CD1c-positive myeloid dendritic cell (primary cell): ENCODE measurements around the gene LIME1.

Experiments
- DNase-seq: peaks from one replicate; pipeline ENCODE4 v3.0.0-alpha.2; 2016; ENCODE audit errors: extremely low spot score

Gene LIME1, protein sequence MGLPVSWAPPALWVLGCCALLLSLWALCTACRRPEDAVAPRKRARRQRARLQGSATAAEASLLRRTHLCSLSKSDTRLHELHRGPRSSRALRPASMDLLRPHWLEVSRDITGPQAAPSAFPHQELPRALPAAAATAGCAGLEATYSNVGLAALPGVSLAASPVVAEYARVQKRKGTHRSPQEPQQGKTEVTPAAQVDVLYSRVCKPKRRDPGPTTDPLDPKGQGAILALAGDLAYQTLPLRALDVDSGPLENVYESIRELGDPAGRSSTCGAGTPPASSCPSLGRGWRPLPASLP

DNA sequence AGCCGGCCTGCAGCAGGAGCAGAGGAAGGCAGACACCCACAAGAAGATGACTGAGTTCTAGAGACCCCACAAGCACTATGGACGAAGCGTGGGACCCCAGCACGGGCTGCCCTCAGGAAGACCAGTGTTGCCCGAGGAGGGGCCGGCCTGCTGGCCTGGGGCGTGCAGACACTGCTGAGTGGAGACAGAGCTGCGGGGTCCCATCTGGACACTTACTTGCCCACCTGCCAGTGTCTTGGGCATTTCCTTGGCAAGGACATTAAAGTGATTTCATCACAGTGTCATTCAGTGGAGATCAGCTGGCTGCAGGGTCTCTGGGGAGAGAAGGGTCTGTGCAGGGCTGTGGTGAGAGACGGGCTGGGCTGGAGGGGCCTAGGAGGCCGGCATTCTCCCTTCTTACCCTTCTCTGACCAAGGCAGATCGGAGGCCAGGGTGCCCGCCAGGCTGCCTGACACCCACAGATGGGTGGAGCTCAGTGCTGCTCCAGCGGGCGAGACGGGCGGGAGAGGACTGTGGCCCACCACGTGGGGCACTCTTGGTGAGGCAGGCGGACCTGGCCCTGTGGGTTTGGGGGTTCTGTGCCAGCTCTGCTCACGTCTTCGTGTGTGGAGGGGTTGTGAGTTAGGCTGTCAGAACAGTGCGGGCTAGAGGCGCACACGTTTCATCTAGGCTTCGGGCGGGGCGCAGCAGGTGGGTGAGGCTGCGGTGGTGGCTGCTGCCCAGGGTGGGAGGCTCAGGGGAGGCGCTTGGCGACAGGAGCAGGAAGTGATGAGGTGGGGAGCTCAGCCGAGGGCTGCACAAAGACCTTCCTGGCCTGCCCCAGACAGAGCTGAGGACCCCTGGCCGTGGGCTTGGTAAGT is at the start of gene LIME1:
Gene LIME1, plus strand, starts transcription at position 806 of the 860 bp plus-strand sequence. CDS start 886 bp downstream, outside the sequence.
- DNase-seq, result peak; percentile 44

DNA sequence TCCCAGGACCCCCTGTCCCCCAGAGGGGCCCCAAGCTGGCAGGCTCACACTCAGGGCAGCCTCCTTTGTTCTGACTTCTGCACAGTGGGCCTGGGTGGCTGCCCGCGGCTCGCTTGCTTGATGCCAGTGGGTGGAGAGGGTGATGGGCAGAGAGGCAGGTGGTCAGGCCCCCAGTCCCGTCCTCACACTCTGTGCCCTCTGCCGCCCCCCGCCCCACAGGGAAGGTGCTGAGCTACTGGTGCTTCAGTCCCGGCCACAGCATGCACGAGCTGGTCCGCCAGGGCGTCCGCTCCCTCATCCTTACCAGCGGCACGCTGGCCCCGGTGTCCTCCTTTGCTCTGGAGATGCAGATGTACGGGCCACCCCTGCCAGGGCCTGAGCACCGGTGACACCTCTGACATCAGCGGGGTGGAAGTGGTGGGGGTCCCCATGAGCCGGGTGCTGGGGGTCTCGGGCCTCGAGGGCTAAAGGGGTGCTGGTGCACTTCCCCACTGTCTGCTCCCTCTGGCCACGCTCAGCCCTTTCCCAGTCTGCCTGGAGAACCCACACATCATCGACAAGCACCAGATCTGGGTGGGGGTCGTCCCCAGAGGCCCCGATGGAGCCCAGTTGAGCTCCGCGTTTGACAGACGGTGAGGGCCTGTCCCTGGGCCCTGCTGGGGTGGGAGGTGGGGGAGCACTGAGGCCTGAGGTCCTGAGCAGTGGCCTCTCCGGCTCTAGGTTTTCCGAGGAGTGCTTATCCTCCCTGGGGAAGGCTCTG is 48.9 kb upstream of the LIME1 start:
- no peak for DNase-seq

DNA sequence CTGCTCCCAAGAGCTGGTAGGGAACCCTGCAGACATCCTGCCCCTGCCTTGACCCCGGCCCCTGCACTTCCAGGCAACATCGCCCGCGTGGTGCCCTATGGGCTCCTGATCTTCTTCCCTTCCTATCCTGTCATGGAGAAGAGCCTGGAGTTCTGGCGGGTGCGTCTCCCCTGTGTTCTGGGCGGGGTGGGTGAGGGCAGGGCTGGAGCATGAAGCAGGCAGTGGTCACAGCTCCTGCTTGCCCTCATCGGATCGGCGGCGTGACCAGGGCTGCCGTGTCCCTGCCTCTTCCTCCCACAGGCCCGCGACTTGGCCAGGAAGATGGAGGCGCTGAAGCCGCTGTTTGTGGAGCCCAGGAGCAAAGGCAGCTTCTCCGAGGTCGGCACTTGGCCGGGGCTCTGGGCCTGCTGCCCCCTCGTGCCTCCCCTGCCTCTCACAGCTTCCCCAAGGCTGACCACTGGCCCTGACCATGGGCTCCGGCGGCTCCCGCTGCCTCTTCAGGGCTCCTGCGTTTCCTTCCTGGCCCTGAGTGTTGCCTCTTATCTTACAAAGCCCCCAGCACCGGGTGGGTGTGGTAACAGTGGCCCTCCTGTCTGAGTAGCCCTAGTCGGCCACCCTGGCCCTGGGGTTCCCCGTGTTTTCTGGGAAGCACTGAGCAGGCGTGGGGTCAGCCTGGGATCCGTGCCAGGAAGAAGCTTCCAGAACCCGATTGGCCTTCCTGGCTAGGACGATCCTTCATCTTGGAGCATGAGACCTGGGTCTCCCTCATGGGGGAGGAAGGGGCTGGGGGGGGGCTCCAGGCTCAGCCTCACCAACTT is 48.0 kb upstream of the LIME1 start:
- DNase-seq, result no peak

DNA sequence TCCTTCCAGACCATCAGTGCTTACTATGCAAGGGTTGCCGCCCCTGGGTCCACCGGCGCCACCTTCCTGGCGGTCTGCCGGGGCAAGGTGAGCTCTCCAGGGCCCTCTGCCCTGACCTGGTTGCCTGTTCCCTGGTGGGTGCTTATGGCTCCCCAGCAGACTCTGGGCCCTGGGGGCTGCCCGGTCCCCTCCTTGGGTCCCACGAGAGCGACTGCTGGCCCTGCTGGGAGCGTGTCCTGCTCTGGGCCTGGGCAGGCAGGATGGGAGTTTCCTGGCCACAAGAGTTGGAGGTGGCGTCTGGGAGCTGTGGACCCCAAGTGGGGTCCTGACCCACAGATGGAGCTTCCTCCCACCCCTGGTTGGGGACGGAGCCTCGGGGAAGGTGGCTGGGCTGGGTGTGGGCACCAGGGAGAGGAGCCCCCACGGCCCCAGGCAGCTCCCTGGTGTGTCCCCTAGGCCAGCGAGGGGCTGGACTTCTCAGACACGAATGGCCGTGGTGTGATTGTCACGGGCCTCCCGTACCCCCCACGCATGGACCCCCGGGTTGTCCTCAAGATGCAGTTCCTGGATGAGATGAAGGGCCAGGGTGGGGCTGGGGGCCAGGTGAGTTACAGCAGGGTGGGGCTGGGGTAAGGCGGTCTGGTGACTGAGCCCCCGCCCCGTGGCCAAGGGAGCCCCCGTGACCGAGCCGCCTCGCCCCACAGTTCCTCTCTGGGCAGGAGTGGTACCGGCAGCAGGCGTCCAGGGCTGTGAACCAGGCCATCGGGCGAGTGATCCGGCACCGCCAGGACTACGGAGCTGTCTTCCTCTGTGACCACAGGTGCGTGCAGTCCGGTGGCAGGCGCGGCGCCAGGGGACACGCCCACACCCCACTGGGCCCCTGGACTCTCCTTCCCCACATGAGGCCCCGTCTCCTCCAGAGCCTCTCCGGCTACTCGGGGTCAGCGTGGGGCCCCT is 47.1 kb upstream of the LIME1 start:
- no peak for DNase-seq

DNA sequence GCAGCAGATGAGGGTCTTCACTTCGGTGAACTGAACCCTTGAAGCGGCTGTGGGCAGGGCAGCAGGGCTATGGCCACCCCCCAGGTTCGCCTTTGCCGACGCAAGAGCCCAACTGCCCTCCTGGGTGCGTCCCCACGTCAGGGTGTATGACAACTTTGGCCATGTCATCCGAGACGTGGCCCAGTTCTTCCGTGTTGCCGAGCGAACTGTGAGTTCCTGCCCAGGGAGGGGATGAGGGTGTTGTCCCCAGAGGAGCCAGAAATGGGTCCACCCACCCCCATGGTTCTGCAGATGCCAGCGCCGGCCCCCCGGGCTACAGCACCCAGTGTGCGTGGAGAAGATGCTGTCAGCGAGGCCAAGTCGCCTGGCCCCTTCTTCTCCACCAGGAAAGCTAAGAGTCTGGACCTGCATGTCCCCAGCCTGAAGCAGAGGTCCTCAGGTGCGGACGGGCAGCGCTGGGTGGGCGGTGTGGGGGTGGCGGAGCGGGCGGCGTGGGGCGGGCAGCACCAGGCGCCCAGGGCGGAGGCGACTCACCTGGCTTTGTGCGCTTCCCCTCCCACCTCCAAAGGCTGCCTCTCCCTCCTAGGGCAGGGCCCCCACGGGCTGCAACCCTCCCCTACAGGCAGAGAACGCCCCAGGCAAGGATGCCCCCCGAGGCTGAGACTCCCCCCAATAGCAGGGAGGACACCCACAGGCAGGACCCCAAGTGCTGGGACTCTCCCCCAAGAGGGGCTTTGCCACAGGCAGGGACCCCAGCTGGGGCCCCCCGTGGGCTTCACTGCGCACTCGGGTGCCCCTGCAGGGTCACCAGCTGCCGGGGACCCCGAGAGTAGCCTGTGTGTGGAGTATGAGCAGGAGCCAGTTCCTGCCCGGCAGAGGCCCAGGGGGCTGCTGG is 46.2 kb upstream of the LIME1 start:
- no peak for DNase-seq

DNA sequence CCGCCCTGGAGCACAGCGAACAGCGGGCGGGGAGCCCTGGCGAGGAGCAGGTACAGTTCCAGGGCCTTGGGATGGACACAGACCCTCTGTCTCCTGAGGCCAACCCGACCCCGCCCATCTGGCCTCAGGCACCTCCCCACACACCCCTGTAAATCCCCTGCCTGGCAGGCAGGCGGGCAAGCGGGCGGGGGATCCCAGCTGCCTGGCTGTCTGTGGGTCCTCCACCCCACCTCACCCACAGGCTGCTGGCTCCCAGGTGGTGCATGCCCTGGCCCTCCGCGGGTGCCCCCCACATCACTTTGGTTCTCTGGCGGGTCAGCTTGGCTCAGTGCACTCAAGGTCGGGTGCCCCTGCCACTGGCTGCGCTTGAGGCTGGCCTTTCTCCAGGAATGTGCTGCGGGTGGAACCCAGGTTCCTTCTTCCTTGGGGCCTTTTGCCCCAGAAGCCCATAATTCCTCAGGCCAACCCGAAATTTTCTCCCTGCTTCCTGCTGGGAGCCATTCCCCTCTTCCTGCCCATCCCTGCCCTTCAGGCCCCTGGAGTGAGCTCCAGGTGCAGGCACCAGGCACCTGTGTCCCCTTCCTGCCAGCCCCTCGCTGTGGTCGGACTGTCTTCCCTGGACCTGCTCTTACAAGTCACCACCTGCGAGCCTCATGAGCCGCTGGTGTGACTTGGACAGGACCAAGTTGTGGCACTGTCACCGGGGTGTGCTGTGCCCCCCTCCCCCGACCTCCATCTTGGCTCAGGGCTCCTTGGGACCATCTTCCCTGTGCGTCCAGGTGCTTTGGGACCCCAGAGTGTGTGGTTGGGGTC is 45.4 kb upstream of the LIME1 start:
- DNase-seq, result no peak

DNA sequence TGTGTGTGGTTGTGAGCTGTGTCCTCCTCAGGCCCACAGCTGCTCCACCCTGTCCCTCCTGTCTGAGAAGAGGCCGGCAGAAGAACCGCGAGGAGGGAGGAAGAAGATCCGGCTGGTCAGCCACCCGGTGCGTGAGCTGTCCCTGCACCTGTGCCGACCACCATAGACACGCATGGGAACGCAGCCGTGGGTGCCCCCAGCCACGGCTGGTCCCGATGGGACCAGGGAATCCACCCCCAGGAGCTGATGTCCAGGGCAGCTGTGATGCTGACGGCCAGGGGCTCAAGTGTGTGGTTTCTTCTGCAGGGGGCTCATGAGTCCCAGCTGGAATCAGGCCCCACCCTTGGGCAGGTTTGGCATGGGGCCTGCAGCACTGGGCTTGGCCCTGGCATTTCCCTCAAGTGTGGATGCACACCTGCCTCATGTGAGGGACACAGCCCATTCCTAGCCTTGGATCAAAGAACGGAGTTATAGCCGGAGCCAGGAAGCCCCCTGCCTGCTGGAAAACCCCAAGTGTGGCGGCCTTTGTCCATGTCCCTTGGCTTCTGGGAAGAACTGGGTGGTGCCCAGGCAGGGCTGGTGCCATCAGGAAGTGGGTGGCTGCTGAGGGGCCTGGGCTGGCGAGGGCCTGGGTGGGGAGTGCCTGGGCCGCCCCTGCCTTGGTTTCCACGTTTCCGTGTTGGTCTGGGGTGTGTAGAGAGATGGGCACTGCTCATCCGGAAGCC is 44.6 kb upstream of the LIME1 start:
- no peak for DNase-seq

DNA sequence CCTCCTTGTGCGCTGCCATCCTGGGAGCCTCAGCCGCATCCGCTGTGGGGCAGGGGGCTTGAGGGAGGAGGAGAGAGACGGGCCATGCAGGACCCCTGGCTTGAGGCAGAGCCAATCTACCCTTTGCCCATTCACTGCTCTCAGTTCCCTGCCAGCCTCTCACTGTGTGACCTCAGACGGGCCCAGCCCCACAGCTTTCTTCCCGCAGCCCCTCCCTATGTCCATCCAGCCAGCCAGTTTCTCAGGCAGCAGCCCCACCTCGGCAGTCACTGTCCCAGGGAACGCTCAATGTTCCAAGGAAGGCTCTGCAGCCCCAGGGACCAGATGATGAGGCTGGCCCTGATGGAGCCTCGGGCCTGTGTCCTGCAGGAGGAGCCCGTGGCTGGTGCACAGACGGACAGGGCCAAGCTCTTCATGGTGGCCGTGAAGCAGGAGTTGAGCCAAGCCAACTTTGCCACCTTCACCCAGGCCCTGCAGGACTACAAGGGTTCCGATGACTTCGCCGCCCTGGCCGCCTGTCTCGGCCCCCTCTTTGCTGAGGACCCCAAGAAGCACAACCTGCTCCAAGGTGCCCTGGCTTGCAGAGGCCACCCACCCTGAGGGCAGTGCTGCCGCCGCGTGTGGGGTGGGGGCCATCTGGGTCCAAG is 43.9 kb upstream of the LIME1 start:
- no peak for DNase-seq

DNA sequence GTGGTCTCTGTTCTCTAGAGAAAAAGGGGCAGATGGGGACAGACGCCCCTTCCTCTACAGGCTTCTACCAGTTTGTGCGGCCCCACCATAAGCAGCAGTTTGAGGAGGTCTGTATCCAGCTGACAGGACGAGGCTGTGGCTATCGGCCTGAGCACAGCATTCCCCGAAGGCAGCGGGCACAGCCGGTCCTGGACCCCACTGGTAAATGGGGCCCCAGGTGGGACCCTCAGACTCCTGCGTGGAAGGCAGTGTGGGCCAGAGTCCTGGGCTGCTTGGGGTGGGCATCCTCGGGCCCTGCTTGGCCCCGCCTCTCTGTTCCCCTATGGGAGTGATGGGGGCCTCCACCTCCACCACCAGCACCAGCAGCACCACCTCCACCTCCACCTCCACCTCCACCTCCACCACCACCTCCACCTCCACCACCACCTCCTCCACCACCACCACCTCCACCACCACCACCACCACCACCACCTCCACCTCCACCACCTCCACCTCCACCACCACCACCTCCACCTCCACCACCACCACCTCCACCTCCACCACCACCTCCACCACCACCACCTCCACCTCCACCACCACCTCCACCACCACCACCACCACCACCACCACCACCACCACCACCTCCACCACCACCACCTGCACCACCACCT is 43.3 kb upstream of the LIME1 start:
- DNase-seq, result no peak

DNA sequence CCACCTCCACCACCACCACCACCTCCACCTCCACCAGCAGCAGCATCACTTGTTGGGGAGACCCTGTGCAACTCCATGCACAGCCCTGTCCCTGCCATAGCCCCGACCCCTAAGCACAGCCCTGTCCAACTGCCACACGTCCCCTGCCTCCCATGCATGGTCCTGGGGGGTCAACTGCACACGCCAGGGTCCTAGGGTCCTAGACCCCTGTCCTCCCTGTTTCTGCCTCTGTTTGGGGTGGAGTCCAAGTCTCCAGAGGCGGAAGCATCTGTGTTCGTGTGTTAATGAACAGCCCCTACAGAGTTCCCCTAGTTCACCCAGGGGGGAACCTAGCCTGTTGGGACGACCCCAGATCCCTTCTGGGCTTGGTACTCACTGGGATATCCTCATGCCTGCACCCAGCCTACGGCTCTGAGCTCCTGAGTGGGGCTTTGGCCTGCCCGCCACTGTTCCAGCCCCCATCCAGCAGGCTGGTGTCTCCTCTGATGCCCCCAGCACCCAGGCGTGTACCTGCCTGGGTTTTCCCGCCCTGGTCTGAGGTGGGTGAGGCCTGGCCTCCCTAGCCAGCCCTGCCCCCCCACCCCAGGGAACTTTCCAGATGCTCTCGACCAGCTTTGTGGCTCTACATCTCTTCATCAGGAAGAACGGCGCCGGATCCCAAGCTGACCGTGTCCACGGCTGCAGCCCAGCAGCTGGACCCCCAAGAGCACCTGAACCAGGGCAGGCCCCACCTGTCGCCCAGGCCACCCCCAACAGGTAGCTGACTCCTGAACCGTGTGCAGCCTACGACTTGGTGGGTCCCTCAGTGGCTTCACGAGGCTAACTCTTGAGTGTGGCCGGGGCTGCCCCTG is 42.5 kb upstream of the LIME1 start:
- DNase-seq, result no peak

DNA sequence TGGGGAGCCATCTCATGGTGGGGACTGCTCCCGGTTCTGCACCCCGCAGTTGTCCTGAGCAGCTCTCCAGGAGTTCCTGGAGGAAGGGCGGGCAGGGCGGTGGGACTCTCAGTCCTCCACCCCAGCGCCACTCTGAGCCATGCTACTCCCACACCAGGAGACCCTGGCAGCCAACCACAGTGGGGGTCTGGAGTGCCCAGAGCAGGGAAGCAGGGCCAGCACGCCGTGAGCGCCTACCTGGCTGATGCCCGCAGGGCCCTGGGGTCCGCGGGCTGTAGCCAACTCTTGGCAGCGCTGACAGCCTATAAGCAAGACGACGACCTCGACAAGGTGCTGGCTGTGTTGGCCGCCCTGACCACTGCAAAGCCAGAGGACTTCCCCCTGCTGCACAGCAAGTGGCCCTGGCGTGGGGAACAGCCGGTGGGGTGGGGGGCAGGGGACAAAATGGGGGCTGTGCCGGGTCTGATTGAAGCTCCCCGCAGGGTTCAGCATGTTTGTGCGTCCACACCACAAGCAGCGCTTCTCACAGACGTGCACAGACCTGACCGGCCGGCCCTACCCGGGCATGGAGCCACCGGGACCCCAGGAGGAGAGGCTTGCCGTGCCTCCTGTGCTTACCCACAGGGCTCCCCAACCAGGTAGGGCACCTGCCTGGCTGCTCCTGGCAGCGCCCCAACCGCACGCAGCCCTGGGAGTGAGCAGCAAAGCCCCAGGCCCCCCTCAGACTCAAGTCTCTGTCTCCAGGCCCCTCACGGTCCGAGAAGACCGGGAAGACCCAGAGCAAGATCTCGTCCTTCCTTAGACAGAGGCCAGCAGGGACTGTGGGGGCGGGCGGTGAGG is 41.7 kb upstream of the LIME1 start:
- DNase-seq, result no peak

DNA sequence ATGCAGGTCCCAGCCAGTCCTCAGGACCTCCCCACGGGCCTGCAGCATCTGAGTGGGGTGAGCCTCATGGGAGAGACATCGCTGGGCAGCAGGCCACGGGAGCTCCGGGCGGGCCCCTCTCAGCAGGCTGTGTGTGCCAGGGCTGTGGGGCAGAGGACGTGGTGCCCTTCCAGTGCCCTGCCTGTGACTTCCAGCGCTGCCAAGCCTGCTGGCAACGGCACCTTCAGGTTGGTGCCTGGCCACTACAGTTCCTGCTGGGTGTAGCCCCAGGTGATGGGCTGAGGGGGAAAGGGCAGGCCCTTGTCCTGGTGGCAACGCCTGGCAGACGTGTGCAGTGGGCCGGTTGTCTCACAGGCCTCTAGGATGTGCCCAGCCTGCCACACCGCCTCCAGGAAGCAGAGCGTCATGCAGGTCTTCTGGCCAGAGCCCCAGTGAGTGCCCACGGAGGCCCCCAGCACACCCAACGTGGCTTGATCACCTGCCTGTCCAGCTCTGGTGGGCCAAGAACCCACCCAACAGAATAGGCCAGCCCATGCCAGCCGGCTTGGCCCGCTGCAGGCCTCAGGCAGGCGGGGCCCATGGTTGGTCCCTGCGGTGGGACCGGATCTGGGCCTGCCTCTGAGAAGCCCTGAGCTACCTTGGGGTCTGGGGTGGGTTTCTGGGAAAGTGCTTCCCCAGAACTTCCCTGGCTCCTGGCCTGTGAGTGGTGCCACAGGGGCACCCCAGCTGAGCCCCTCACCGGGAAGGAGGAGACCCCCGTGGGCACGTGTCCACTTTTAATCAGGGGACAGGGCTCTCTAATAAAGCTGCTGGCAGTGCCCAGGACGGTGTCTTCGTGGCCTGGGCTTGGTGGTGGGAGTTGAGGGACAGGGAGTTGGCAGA is 40.8 kb upstream of the LIME1 start:
- DNase-seq, result no peak

DNA sequence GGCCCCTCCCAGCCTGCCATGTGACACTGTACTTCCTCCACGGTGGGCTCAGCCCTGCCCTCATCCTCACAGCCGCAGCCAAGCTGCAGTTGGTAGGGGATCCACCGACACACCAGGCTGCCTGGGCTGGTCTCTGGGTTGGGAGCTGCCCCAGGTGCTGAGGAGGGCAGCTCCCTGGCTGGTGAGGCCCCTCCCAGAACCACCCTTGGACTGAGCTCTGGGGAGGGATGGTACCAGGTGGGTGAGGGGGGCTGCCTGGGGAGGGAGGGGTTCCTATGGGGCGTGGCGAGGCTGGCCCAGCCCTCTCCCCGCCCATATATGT is 40.2 kb upstream of the LIME1 start:
- peak; percentile 36 for DNase-seq
